ENCODE measurements around the gene GLT8D2.

GLT8D2 gene

GRCh38 chr12:103956509-103957027 is 93.4 kb downstream of the GLT8D2 start:
- H3K27ac ChIP-seq (ENCODE audit: low read depth, low read length), result peak overlapping the region; percentile 95
- H3K36me3 ChIP-seq (ENCODE audit: control insufficient read depth, insufficient read depth, low read length), result peaks cover 11% of the 10 kb centered on the region
- peaks cover 8% of the 10 kb centered on the region for H3K4me1 ChIP-seq (ENCODE audit: control insufficient read depth, insufficient read depth, low read length)
- no peaks in the 10 kb centered on the region for H3K27me3 ChIP-seq (ENCODE audit: control insufficient read depth, insufficient read depth, low read length)
- peak overlapping the region; percentile 77 for H3K9ac ChIP-seq (ENCODE audit: low read length)
- H3K4me3 ChIP-seq (ENCODE audit: low read length), result peak overlapping the region; percentile 94

DNA sequence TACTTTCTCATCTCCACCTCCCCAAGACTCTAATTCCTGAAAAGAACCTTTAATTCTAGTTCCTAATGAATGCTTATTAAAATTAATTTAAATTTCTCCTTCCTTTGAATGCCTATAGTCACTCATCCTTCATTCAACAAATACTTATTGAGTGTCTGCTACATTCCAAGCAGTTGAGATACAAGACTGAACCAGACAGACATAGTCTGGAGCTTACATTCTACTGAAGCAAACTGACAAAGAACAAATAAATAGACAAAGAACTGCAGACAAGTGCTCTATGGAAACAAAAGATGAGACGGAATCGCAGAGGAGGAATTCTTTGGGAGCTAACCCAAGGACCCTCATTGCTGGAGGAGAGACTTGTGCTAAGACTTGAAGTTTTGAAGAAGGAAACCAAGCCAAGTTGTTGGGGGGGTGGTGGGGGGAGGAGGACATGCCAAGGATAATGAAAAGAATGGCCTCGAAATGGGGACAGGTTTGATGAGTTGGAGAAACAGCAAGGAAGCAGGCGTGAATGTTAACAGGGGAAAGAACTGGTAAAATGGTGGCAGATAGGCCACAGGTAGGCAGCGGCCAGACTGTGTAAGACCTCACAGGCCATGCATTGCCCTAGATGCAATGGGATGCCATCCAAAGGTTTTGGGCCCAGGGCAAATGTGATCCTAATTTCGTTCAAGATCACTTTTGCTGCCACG is 94.0 kb downstream of the GLT8D2 start:
- Histone ChIP-seq H3K4me1 (ENCODE audit: control insufficient read depth, insufficient read depth, low read length) (peaks cover 8% of the 10 kb centered on the region), H3K36me3 (ENCODE audit: control insufficient read depth, insufficient read depth, low read length) (peaks cover 11% of the 10 kb centered on the region), H3K27me3 (ENCODE audit: control insufficient read depth, insufficient read depth, low read length) (no peaks in the 10 kb centered on the region), H3K4me3 (ENCODE audit: low read length) (peak overlapping the region; percentile 94), H3K9ac (ENCODE audit: low read length) (peak overlapping the region; percentile 77), H3K27ac (ENCODE audit: low read depth, low read length) (peak overlapping the region; percentile 95)

- peaks cover 8% of the 10 kb centered on the region for H3K4me1 ChIP-seq (ENCODE audit: control insufficient read depth, insufficient read depth, low read length)
- no peak overlapping the region for H3K4me3 ChIP-seq (ENCODE audit: low read length)
- H3K36me3 ChIP-seq (ENCODE audit: control insufficient read depth, insufficient read depth, low read length), result peaks cover 20% of the 10 kb centered on the region
- no peak overlapping the region for H3K9ac ChIP-seq (ENCODE audit: low read length)
- H3K27ac ChIP-seq (ENCODE audit: low read depth, low read length), result no peak overlapping the region
- H3K27me3 ChIP-seq (ENCODE audit: control insufficient read depth, insufficient read depth, low read length), result no peaks in the 10 kb centered on the region
Observed at GRCh38 chr12:103952497-103952896, 97.5 kb downstream of the GLT8D2 start.

DNA sequence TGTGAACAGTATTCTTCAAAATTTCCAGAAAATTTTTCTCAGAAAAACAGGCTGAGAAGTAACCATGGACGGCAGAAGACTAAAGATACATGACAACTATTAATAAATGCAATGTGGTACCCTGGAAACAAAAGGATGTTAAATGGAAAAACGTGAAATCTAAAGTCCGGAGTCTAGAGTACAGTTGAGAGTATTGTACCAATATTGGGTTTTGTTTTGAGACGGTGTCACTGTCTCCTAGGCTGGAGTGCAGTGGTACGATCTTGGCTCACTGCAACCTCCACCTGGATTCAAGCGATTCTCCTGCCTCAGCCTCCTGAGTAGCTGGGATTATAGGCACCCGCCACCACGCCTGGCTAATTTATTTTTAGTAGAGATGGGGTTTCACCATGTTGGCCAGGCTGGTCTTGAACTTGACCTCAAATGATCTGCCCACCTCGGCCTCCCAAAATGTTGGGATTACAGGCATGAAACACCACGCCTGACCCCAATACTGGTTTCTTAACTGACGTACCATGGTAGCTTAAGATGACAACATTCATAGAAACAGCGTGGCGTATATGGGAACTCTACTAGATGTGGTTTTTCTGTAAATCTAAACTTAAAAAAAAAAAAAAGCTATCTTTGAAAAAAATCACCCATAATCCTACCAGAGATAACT is 101.1 kb downstream of the GLT8D2 start:
- H3K36me3 ChIP-seq (ENCODE audit: control insufficient read depth, insufficient read depth, low read length), result peaks cover 47% of the 10 kb centered on the region

DNA sequence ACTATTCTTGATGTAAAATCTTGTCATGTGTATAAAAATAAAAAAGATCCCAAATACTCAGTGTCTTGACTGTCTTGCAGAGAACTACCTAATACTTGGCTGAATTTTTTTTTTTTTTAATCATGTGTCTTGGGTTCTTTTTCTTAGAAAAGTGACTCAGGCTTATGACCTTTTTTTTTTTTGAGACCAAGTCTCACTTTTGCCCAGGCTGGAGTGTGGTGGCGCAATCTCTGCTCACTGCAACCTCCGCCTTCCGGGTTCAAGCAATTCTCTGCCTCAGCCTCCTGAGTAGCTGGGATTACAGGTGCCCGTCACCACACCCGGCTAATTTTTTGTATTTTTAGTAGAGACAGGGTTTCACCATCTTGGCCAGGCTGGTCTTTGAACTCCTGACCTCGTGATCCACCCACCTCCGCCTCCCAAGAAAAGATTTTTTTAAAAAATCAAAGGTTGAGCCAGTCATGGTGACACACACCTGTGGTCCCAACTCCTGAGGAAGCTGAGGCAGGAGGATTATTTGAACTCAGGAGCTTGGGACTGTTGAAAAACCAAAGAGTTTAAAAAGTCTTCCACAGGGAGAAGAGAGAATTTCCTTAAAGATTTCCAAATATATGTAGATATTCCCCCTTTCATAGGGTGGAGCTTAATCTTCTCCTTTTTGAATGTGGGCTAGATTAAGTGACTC is 102.0 kb downstream of the GLT8D2 start:
- no peaks in the 10 kb centered on the region for H3K27me3 ChIP-seq (ENCODE audit: control insufficient read depth, insufficient read depth, low read length)
- no peaks in the 10 kb centered on the region for H3K4me1 ChIP-seq (ENCODE audit: control insufficient read depth, insufficient read depth, low read length)
- H3K27ac ChIP-seq (ENCODE audit: low read depth, low read length), result no peak overlapping the region
- H3K9ac ChIP-seq (ENCODE audit: low read length), result no peak overlapping the region
- no peak overlapping the region for H3K4me3 ChIP-seq (ENCODE audit: low read length)
- H3K36me3 ChIP-seq (ENCODE audit: control insufficient read depth, insufficient read depth, low read length), result peaks cover 43% of the 10 kb centered on the region

More for the DNA sequence above, 101.1 kb downstream of the GLT8D2 start:
- Histone ChIP-seq H3K27me3 (ENCODE audit: control insufficient read depth, insufficient read depth, low read length) (no peaks in the 10 kb centered on the region), H3K9ac (ENCODE audit: low read length) (no peak overlapping the region), H3K4me1 (ENCODE audit: control insufficient read depth, insufficient read depth, low read length) (no peaks in the 10 kb centered on the region), H3K4me3 (ENCODE audit: low read length) (no peak overlapping the region), H3K27ac (ENCODE audit: low read depth, low read length) (no peak overlapping the region)

DNA sequence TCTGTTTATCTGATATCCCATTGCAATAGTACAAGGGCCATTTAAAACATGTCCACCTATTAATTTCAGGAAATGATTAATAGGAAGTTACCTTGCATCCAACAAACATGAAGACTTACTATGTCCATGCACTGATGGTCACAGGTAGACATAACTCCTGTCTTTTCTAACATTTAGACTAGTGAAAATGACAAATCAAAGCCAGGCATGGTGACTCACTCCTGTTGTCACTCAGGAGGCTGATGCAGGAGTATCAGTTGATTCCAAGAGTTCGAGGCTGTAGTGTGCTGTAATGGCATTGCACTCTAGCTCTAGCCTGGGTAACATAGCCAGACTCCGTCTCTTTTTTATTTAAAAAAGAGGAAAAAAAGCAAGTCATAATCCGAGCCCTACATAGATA is 105.0 kb downstream of the GLT8D2 start:
- no peak overlapping the region for H3K27ac ChIP-seq (ENCODE audit: low read depth, low read length)
- no peaks in the 10 kb centered on the region for H3K27me3 ChIP-seq (ENCODE audit: control insufficient read depth, insufficient read depth, low read length)
- H3K9ac ChIP-seq (ENCODE audit: low read length), result no peak overlapping the region
- H3K36me3 ChIP-seq (ENCODE audit: control insufficient read depth, insufficient read depth, low read length), result peaks cover 51% of the 10 kb centered on the region
- no peaks in the 10 kb centered on the region for H3K4me1 ChIP-seq (ENCODE audit: control insufficient read depth, insufficient read depth, low read length)
- H3K4me3 ChIP-seq (ENCODE audit: low read length), result no peak overlapping the region
